Ovary (tissue), 9 donors: ENCODE results near the gene SLC44A1. TPM values are rescaled to one million over a fixed set of nuclear protein-coding genes. Genes with fewer than 3 reads are reported as not detected.

Source experiments
- DNase-seq, 5 donors: peaks; one replicate each; pipeline ENCODE4 v3.0.0-alpha.2; 2019 to 2020
- H3K27ac ChIP-seq, 2 donors: fragments of 200-600 bp; one replicate each; pipeline versions ENCODE4 v1.5.1 to v1.8.0; 2019 to 2022
- H3K27me3 ChIP-seq: fragments of 200-600 bp; one replicate; pipeline ENCODE4 v1.8.0; 2022
- H3K36me3 ChIP-seq: fragments of 200-600 bp; sonication (generic); one replicate; pipeline ENCODE4 v1.5.1; 2019
- H3K4me1 ChIP-seq: one replicate; pipeline ENCODE4 v1.8.1; 2013; ENCODE audit warnings: mild to moderate bottlenecking, moderate library complexity; ENCODE audit not compliant: insufficient read depth
- H3K4me3 ChIP-seq: fragments of 200-600 bp; sonication (generic); one replicate; pipeline ENCODE4 v1.5.1; 2017
- H3K9me3 ChIP-seq, 2 donors: fragments of 200-600 bp in 1 of 2; sonication (generic) in 1 of 2; one replicate each; pipeline versions ENCODE4 v1.5.1 to v1.8.1; 2013 to 2019; ENCODE audit warnings: mild to moderate bottlenecking in 1 of 2, moderate library complexity in 1 of 2
- CTCF ChIP-seq, 3 donors: fragments of 450-650 bp in 2 of 3; fragments of 200-600 bp in 1 of 3; IDR thresholded peaks; one replicate each; pipeline versions ENCODE4 v1.5.1 to v1.8.0; 2016 to 2022; ENCODE audit warnings: antibody characterized with exemption in 3 of 3, mild to moderate bottlenecking in 1 of 3
- EP300 ChIP-seq: sonication (generic); formaldehyde crosslinking; IDR thresholded peaks from one replicate; pipeline ENCODE4 v1.6.1; 2017; ENCODE audit warnings: antibody characterized with exemption
- POLR2A ChIP-seq: fragments of 450-650 bp; IDR thresholded peaks from one replicate; pipeline ENCODE4 v1.6.1; 2017; ENCODE audit warnings: antibody characterized with exemption, mild to moderate bottlenecking, moderate library complexity
- WGBS, 3 donors: extraction: QIAGEN DNeasy Blood & Tissue Kit in 1 of 3; methylation state at CpG; one replicate each; pipeline versions ENCODE4 v1.1.5 to v1.1.7; 2013 to 2017; 5-methylcytosine and 5-hydroxymethylcytosine counted together
- intact Hi-C, 4 donors: fragments of 100-400 bp; cut with DNase I; formaldehyde crosslinking; loops; one replicate each; pipeline versions ENCODE4 v1.11.0 to v1.15.1; 2022 to 2023
- polyA plus RNA-seq, 2 donors: library from polyadenylated mRNA; stranded (reverse); fragments of 200-250 nt in 1 of 2; fragments of 350-450 nt in 1 of 2; fragmentation: Illumina TruSeq in 1 of 2; extraction: RNeasy Lipid Tissue Mini Kit (QIAGEN cat#74804) in 1 of 2; gene quantifications; one replicate each; pipeline ENCODE4 v1.2.3, GENCODE V29; 2013 to 2014
- total RNA-seq, 7 donors: library from RNA; depleted of rRNA in 2 of 7; stranded (reverse); fragments of >200 nt in 2 of 7; fragmentation: NEBNext Ultra II Directional in 3 of 7; extraction: Animal tissue kit (Norgen Biotek cat#: 25700) in 3 of 7; gene quantifications; one replicate each; pipeline versions ENCODE4 v1.1.0 to v1.2.4, GENCODE V29; 2016 to 2023
- donor health status: DM: no; HTN: no; CAD: no; lungs with moderate emphysema.
- donor health status: DM: no; HTN: no; CAD: no.
- donor health status: Bipolar disorder and iron deficiency.
- donor health status: DM: yes; HTN: yes; CAD: no.
- donor health status: DM: no; HTN: no; CAD: no.
- donor health status: DM: yes; HTN: yes; CAD: no.

SLC44A1 gene
- total and polyA plus RNA-seq, 9 donors, result 8.8 to 34.7 (median 28.5) TPM

- H3K27ac ChIP-seq, result no peak overlapping the region
- no peak for DNase-seq
- no peak for TF ChIP-seq POLR2A
- no peak for TF ChIP-seq CTCF (IDR thresholded peaks at IDR 0.05)
- no peak for TF ChIP-seq EP300
- no peaks in the 10 kb centered on the region for H3K9me3 ChIP-seq
- intact Hi-C loops, result loop anchor here in 2 of 4 donors (5.0 to 10.0 kb wide), 3 partner anchors 262 to 555 kb away; partner anchors contain the start of gene ABCA1 (in 1 of the 2)
- H3K36me3 ChIP-seq, result no peaks in the 10 kb centered on the region
- 84 to 91% (median 87%) methylated on average over 1 of the region's 1 CpG for WGBS, 3 donors
- peaks cover 2% of the 10 kb centered on the region for H3K4me1 ChIP-seq
- H3K27me3 ChIP-seq, result no peaks in the 10 kb centered on the region
- no peak overlapping the region for H3K4me3 ChIP-seq
Measured at GRCh38 chr9:105416840-105417239, 172.4 kb downstream of the SLC44A1 start.

- 61 to 63% (median 62%) methylated on average over 3 of the region's 3 CpGs for WGBS, 3 donors
Measured at GRCh38 chr9:105418588-105419500, 174.4 kb downstream of the SLC44A1 start.

GRCh38 chr9:105419816-105420597 is 175.6 kb downstream of the SLC44A1 start:
- Histone ChIP-seq H3K4me1 (peaks cover 2% of the 10 kb centered on the region), H3K9me3 (no peaks in the 10 kb centered on the region), H3K4me3 (no peak overlapping the region), H3K27me3 (no peaks in the 10 kb centered on the region), H3K27ac (no peak overlapping the region), H3K36me3 (no peaks in the 10 kb centered on the region)
- no peak for DNase-seq
- intact Hi-C loops, result loop anchor here in 3 of 4 donors (5.0 to 10.0 kb wide), 3 partner anchors 265 to 558 kb away; partner anchors contain the start of gene ABCA1 (in 1 of the 3)
- 80 to 84% (median 82%) methylated on average over 10 of the region's 10 CpGs for WGBS, 3 donors
- TF ChIP-seq EP300 (no peak), CTCF (IDR thresholded peaks at IDR 0.05) (no peak), POLR2A (no peak)

More at GRCh38 chr9:105418588-105419500, 174.4 kb downstream of the SLC44A1 start:
- Histone ChIP-seq H3K9me3 (no peaks in the 10 kb centered on the region), H3K27ac (no peak overlapping the region), H3K36me3 (no peaks in the 10 kb centered on the region), H3K4me1 (peaks cover 2% of the 10 kb centered on the region), H3K27me3 (no peaks in the 10 kb centered on the region), H3K4me3 (no peak overlapping the region)
- intact Hi-C loops, result loop anchor here in 2 of 4 donors (5.0 to 10.0 kb wide), 3 partner anchors 264 to 557 kb away; partner anchors contain the start of gene ABCA1 (in 1 of the 2)
- TF ChIP-seq EP300 (no peak), CTCF (IDR thresholded peaks at IDR 0.05) (no peak), POLR2A (no peak)
- DNase-seq, result no peak

- H3K4me1 ChIP-seq, result no peaks in the 10 kb centered on the region
- no peak for DNase-seq
- intact Hi-C loops, result loop anchor here in 1 of 4 donors (10.0 kb wide), 1 partner anchor 266 kb away; no protein-coding TSS in a partner anchor
- no peaks in the 10 kb centered on the region for H3K9me3 ChIP-seq
- H3K27ac ChIP-seq, result no peak overlapping the region
- no peaks in the 10 kb centered on the region for H3K36me3 ChIP-seq
- WGBS, 3 donors, result 78 to 92% (median 92%) methylated on average over 2 of the region's 2 CpGs
- H3K27me3 ChIP-seq, result no peaks in the 10 kb centered on the region
- H3K4me3 ChIP-seq, result no peak overlapping the region
- TF ChIP-seq POLR2A (no peak), EP300 (no peak), CTCF (IDR thresholded peaks at IDR 0.05) (no peak)
Measured at GRCh38 chr9:105421154-105421553, 176.7 kb downstream of the SLC44A1 start.
